NCI-H2227 (cell line): ENCODE measurements around the gene TPRG1L.

Experiments used
- DNase-seq: peaks from one replicate; lab custom pipeline; 2025; ENCODE audit not compliant: unreplicated experiment; lab: John Stamatoyannopoulos, UW

The TPRG1L gene

GRCh38 chr1:3642919-3643675 is 18.3 kb downstream of the TPRG1L start:
- DNase-seq: no peak

GRCh38 chr1:3644273-3644672 is 19.5 kb downstream of the TPRG1L start:
- no peak for DNase-seq

GRCh38 chr1:3645247-3645646 is 20.4 kb downstream of the TPRG1L start:
- DNase-seq: no peak

GRCh38 chr1:3645666-3646355 is 21.0 kb downstream of the TPRG1L start:
- no peak for DNase-seq

GRCh38 chr1:3646596-3646995 is 21.8 kb downstream of the TPRG1L start:
- DNase-seq: no peak

GRCh38 chr1:3649342-3650247 is 24.8 kb downstream of the TPRG1L start, which contains the start of gene WRAP73:
WRAP73 (minus strand) TSS chr1:3650103; CDS start chr1:3649999, 104 bp downstream.
- peak; percentile 93 for DNase-seq

- DNase-seq: no peak
Measured at GRCh38 chr1:3650248-3651025, 25.6 kb downstream of the TPRG1L start.

- peak; percentile 24 for DNase-seq
Measured at GRCh38 chr1:3651026-3651929, 26.5 kb downstream of the TPRG1L start.

GRCh38 chr1:3651930-3652547 is 27.2 kb downstream of the TPRG1L start, which contains the start of gene TP73:
TP73 (plus strand) TSS chr1:3652516; CDS start chr1:3682366, 29,850 bp downstream.
- DNase-seq: peak; percentile 50

GRCh38 chr1:3652548-3653285 is 27.9 kb downstream of the TPRG1L start:
- peak; percentile 50 for DNase-seq

- no peak for DNase-seq
Measured at GRCh38 chr1:3653286-3653618, 28.4 kb downstream of the TPRG1L start.

GRCh38 chr1:3654549-3655281 is 29.9 kb downstream of the TPRG1L start:
- DNase-seq: no peak

GRCh38 chr1:3656450-3657095 is 31.8 kb downstream of the TPRG1L start:
- DNase-seq: no peak

GRCh38 chr1:3657096-3657475 is 32.3 kb downstream of the TPRG1L start:
- no peak for DNase-seq

- DNase-seq: no peak
Measured at GRCh38 chr1:3657578-3658230, 32.9 kb downstream of the TPRG1L start.

- DNase-seq: no peak
Measured at GRCh38 chr1:3658231-3658615, 33.4 kb downstream of the TPRG1L start.

GRCh38 chr1:3659093-3659492 is 34.3 kb downstream of the TPRG1L start:
- no peak for DNase-seq
